ENCODE data around the gene KCNIP4.

Gene KCNIP4

DNA sequence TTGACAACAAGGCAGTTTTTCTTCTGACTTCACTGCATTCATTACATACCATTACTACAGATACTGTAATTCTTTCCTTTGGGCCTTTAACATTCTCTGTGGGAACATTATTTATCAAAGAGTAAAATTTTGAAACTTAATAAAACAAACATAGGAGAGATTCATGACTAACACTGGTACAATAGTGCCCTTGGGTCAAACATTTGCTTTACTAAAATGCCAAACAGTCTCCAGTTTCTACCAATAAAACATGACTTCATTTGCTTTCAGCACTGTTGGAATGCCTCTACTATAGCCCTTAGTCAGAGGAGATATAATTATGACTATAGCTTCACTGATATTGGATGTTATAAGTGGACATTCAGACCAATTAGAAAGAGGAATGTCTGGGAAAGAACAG is 766.9 kb downstream of the KCNIP4 start:
- DNase-seq (ENCODE audit: low spot score): no peak

- DNase-seq (ENCODE audit: low spot score): no peak
Observed at GRCh38 chr4:21177871-21178270, 770.7 kb downstream of the KCNIP4 start.

DNA sequence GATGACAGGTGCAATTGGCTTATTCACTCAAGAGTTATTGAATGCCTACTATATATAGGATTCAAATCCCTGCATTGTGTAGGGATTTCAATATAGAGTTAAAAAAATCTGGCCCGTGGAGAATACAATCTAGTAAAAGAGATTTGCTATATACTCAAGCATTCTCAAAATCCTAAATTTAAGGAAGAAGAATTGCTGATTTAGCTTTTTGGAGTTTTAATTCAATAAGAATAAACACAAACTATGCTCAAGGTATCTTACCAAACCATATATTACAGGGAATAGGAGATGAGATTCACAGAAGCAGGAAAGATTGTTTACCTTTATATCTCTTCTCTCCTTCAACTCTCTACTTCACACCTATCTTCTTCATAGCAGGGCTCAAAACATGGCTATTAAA is 771.5 kb downstream of the KCNIP4 start:
- DNase-seq (ENCODE audit: low spot score): no peak

DNA sequence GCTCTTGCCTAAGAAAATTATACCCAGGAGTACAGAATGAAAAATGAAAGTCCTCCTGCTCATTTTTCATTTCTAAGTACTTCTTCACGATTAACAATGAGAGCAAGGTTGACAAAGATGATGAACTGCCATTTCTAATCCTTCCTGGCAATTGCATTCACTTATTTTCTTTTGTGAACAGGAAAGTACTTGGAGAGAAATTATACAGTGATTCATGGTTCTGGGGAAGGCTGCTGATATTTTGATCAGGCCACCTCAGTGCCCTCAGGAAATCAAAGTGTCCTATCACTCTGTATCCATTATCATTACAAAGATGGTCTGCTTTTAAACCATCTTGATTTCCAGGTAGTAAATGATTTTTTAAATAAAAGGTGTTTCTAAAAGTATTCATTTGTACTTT is 780.9 kb downstream of the KCNIP4 start:
- no peak for DNase-seq (ENCODE audit: low spot score)

DNA sequence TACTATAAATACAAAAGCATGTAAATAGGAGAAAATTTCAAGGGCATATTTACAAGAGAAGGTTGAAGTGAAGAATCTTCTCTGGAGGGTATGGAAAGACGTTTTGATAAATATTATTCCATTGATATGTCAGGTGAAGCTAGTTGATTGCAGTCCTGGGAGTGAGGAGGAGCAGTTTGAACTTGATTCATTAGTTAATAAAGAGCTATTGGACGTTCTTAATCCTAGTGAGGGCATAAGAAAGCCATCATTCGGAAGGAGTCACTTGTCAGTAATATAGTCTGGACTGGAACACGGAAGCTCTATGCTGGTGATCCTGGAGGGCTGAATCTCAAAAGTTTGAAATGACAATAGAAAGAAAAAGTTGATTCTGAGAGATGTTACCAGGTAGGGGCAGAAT is 793.2 kb downstream of the KCNIP4 start:
- no peak for DNase-seq (ENCODE audit: low spot score)

DNA sequence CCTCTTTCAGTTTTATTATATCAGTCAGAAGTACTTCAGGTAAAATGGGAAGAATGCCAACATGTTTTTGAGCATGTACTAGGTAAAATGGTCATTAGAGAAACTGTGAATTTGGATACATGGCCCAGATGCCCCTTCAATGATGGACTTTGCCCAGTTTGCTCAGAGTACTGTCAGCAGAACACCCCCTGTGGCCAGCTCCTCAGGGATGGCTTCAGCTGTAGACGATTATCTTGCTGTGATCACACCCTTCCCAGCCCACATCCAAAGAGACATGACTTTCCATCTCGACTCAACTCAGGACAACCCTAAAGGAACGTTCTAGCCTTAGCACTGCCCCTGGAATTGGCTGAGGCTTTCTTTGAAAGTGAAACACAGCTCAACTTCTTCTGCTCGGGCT is 809.2 kb downstream of the KCNIP4 start:
- DNase-seq (ENCODE audit: low spot score): no peak

- no peak for DNase-seq (ENCODE audit: low spot score)
Observed at GRCh38 chr4:21136051-21136630, 812.4 kb downstream of the KCNIP4 start.

- DNase-seq (ENCODE audit: low spot score): peak; percentile 51
Observed at GRCh38 chr4:21134994-21135393, 813.6 kb downstream of the KCNIP4 start.

GRCh38 chr4:21130606-21131005 is 818.0 kb downstream of the KCNIP4 start:
- no peak for DNase-seq (ENCODE audit: low spot score)

GRCh38 chr4:21126014-21126512 is 822.5 kb downstream of the KCNIP4 start:
- DNase-seq (ENCODE audit: low spot score): no peak

DNA sequence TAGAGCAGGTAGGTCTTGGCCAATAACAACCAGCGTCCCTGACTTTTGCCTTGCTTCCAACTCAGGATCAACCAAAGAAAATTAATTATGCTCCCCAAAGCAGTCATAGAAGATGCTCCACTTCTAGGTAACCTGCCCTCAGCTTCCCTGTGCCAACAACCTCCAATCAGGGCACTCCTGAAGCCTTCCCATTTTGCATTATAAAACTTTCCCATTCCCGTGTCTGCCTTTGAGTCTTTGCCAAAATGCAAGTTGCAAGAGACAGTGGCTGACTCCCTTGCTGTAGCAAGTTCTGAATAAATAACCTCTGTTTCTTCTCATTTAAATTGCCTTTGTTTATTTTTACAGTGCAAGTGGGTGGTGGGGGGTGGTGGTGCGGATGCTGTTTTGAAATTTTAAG is 830.3 kb downstream of the KCNIP4 start:
- no peak for DNase-seq (ENCODE audit: low spot score)

DNA sequence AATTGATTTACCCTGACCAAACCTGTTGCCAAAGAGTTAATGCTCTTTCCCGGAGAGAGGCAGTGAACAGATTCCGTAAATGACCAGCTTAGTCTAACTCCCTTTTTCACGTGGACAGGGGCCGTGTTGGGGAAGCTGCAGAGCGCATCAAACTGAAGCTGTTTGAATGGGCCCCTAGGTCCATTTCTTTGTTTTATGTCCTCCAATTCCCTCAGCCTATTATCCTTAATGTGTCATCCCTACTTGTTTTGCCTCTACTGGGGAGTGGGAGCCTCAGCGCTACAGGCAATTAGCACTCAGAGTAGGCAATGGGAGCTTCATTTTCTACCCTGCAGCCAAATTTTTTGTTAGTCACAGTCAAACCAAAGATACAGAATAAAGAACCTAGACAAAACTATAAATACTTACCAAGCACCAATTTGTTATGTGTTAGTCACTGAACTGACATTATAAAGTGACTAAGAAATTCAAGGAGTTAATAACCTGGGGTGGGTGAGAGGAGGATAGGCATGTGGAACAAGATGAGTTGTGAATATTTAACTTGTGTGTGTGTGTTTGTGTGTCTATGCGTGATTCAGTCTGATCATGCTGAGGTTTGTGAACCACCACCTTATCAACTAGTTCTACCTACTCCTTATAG is 830.9 kb downstream of the KCNIP4 start:
- no peak for DNase-seq (ENCODE audit: low spot score)

- no peak for DNase-seq (ENCODE audit: low spot score)
Observed at GRCh38 chr4:21113496-21114223, 834.9 kb downstream of the KCNIP4 start.

DNA sequence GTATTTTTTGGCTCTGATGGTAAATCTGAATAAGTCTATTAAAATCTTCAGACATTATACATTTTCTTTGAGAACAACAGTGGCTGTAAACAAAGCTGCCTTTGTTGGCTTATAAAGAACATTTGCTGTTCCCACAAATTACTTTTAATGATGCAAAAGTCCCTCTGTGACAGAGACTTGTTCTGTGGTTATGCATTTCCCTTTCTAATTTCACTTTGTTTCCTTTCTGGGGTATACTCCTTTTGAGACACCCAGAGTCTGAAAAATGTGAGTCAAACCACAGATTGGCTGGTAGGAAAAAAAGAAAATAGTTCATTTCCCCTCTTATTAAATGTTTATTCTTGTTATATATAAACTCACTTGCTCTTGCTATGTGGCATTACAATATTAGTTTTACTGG is 845.9 kb downstream of the KCNIP4 start:
- DNase-seq (ENCODE audit: low spot score): no peak

GRCh38 chr4:21097865-21098264 is 850.7 kb downstream of the KCNIP4 start:
- no peak for DNase-seq (ENCODE audit: low spot score)

DNA sequence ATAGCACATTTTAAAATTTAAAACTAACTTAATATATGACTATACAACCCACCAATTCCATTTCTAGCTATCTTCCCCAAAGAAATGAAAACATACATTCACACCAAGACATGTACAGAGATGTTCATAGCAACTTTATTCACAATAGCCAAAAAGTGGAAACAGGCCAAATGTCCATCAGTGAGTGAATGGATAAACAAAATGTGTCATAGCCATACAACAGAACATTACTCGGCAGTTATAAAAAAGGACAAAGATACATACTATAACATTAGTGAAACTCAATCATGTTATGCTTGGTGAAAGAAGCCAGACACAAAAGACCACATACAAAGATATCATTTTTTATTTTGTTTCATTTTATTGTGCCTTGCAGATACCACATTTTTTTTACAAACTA is 851.5 kb downstream of the KCNIP4 start:
- no peak for DNase-seq (ENCODE audit: low spot score)

DNA sequence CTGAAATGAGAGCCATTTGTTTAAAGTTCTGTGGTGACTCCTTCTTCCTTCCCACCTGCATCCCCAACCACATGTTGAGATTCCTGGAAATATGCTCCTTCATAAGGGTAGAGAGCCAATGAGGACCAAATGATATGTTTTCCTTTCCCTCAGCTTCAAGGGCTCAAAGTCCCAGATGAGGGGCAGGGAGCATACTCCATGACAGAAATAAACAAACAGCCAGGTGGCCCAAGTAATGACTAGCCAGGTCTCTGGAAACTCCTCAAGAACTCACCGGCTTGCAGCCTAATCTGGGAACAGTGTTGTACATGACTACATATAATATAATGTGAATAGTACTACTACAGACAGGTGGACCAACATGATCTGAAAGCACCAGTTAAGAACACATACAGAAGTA is 856.0 kb downstream of the KCNIP4 start:
- DNase-seq (ENCODE audit: low spot score): no peak

DNA sequence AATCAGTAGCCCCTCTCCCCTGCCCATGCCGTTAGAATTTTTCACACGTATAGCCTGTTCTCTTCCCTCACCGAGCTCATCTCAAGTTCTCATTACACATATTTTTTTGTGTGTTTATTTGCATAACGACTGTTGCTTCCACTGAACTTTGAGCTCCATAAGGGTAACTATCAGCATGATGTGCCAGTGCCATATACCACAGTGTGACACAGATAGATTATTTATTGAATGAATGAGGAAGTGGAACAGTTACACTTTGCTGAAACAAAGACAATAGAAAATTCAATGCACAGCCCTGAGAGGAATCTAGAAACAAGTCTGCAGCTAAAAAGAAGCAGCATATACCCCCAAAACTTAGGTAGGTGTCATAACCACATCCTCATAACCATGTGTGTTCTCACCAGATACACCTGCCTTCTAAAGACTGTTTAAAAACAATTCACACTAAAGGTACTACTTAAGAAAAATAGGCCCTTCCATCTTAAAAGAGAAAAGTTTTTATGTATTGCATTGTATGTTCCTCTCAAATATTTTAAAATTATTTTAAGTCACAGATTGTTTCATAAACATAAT is 858.4 kb downstream of the KCNIP4 start:
- DNase-seq (ENCODE audit: low spot score): no peak

- DNase-seq (ENCODE audit: low spot score): no peak
Observed at GRCh38 chr4:21083413-21083812, 865.2 kb downstream of the KCNIP4 start.

GRCh38 chr4:21077967-21078366 is 870.6 kb downstream of the KCNIP4 start:
- DNase-seq (ENCODE audit: low spot score): no peak

- DNase-seq (ENCODE audit: low spot score): no peak
Observed at GRCh38 chr4:21067351-21067750, 881.2 kb downstream of the KCNIP4 start.

- DNase-seq (ENCODE audit: low spot score): no peak
Observed at GRCh38 chr4:21061902-21062301, 886.7 kb downstream of the KCNIP4 start.

DNA sequence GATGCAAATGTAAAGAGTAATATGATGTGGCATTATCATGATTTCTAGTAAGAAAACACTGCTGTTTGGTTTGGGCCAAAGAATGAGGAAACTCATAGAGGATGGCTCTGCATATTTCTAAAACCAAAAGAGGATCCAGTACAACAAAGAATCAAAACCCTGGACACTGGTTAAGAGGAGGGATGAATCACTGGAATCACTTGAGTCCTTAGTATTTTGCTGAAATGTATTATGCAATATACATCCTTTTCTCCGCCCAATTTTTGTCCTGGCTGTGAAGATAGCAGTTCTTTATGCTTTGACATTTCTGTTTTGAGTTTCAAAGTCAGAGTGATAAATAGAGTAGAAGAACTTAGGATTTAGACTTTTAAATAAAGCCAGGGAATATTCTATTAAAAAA is 902.4 kb downstream of the KCNIP4 start:
- DNase-seq (ENCODE audit: low spot score): no peak
